K562 (cell line): ENCODE measurements around the gene PLD1. TPM values are rescaled to one million over a fixed set of nuclear protein-coding genes. Genes with fewer than 3 reads are reported as not detected.

ENCODE experiments used
- CEBPB ChIP-seq: fragments of 450-650 bp; IDR thresholded peaks from 2 replicates; pipeline ENCODE4 v1.6.1; 2016; ENCODE audit warnings: missing genetic modification characterization, missing compliant biosample characterization
- CHD7 ChIP-seq: fragments of 200-600 bp; sonication (generic); IDR thresholded peaks from one replicate; pipeline ENCODE4 v1.6.1; 2012; ENCODE audit warnings: mild to moderate bottlenecking, low read depth, low read length, inconsistent platforms
- FOXM1 ChIP-seq, 2 experiments: fragments of 450-650 bp in 1 of 2; sonication (generic) in 1 of 2; formaldehyde crosslinking in 1 of 2; IDR thresholded peaks; 2 replicates each; pipeline versions ENCODE4 v1.6.1 to v1.9.0; 2017 to 2022; ENCODE audit warnings: low read depth in 2 of 2, mild to moderate bottlenecking in 2 of 2, missing genetic modification reagents in 1 of 2, moderate library complexity in 1 of 2
- HMG20B ChIP-seq: fragments of 250-450 bp; sonication (Bioruptor Pico); IDR thresholded peaks from 2 replicates; pipeline ENCODE4 v1.5.0; 2021; ENCODE audit warnings: mild to moderate bottlenecking
- KDM1A ChIP-seq, 2 experiments: fragments of 450-650 bp; IDR thresholded peaks; 2 replicates each; pipeline ENCODE4 v1.6.1; 2016; ENCODE audit warnings: mild to moderate bottlenecking in 2 of 2
- MBD2 ChIP-seq: sonication (generic); IDR thresholded peaks from 2 replicates; pipeline ENCODE4 v1.6.1; 2016; ENCODE audit warnings: low read depth, borderline replicate concordance
- NR2C2 ChIP-seq, 2 experiments: fragments of 200-800 bp in 1 of 2; sonication (Bioruptor generic) in 1 of 2; sonication (generic) in 1 of 2; formaldehyde crosslinking in 1 of 2; IDR thresholded peaks; 2 replicates each; pipeline versions ENCODE4 v1.6.1 to v1.8.0; 2016 to 2022; ENCODE audit warnings: mild to moderate bottlenecking in 1 of 2, missing compliant biosample characterization in 1 of 2, missing genetic modification characterization in 1 of 2, missing genetic modification reagents in 1 of 2
- PRPF4 ChIP-seq: fragments of 200-400 bp; formaldehyde crosslinking; IDR thresholded peaks from one replicate; pipeline ENCODE4 v1.6.1; 2017; ENCODE audit warnings: low read length, low read depth, mild to moderate bottlenecking; ENCODE audit not compliant: insufficient read depth, poor library complexity, severe bottlenecking
- RBM15 ChIP-seq: fragments of 200-400 bp; formaldehyde crosslinking; IDR thresholded peaks from 2 replicates; pipeline ENCODE4 v1.6.1; 2018; ENCODE audit warnings: mild to moderate bottlenecking, low read length, moderate library complexity; ENCODE audit not compliant: insufficient read depth
- ZNF165 ChIP-seq: fragments of 250-450 bp; sonication (Bioruptor Pico); IDR thresholded peaks from 2 replicates; pipeline ENCODE4 v1.4.0; 2020; ENCODE audit warnings: borderline replicate concordance
- ZNF174 ChIP-seq: fragments of 250-450 bp; sonication (Bioruptor Pico); IDR thresholded peaks from 2 replicates; pipeline ENCODE4 v1.4.0; 2020; ENCODE audit warnings: mild to moderate bottlenecking
- ZNF354B ChIP-seq: fragments of 250-450 bp; sonication (Bioruptor Pico); IDR thresholded peaks from 2 replicates; pipeline ENCODE4 v1.4.0; 2020
- ZNF639 ChIP-seq, 2 experiments: fragments of 200-800 bp in 1 of 2; sonication (Bioruptor generic) in 1 of 2; sonication (generic) in 1 of 2; formaldehyde crosslinking in 1 of 2; IDR thresholded peaks in 1 of 2; conservative IDR thresholded peaks in 1 of 2; 2 replicates each; pipeline versions ENCODE4 v1.5.0 to v1.6.1; 2016 to 2020; ENCODE audit warnings: missing compliant biosample characterization in 1 of 2, missing genetic modification characterization in 1 of 2, missing genetic modification reagents in 1 of 2
- polyA plus RNA-seq, 8 experiments: library from polyadenylated mRNA; depleted of rRNA in 4 of 8; stranded (reverse) in 5 of 8; unstranded in 3 of 8; fragments of >200 nt; fragmentation: Nextera tagmentation in 2 of 8; fragmentation: Illumina TruSeq in 1 of 8; extraction: Ambion mirVana in 2 of 8; extraction: Trizol in 1 of 8; gene quantifications; 2 replicates each; pipeline versions ENCODE4 v1.2.1 to v1.2.3, GENCODE V29; 2011 to 2014; ENCODE audit warnings: inconsistent platforms in 1 of 8, missing spikeins in 1 of 8
- total RNA-seq, 7 experiments: library from RNA; depleted of rRNA in 6 of 7; stranded (reverse); fragments of >200 nt in 6 of 7; fragmentation: Illumina TruSeq in 2 of 7; extraction: Trizol in 2 of 7; gene quantifications; 2 replicates each; pipeline versions ENCODE4 v1.2.1 to v1.2.3, GENCODE V29; 2011 to 2021; ENCODE audit warnings: low replicate concordance in 1 of 7

The PLD1 gene
- total and polyA plus RNA-seq, 9 of the 15 experiments (the other 6 are each of a cell fraction or from before 2014, with no cell fraction given) = 8.4 to 26.1 (median 18.6) TPM

GRCh38 chr3:171813897-171814460, 3.7 kb upstream of the PLD1 start (continued):
- TF ChIP-seq ZNF639 (CRISPR knock-in tag; conservative IDR thresholded peaks at IDR 0.05 in 1 of 2, IDR thresholded peaks at IDR 0.05 in 1 of 2) (no peak), MBD2 (no peak), KDM1A (IDR thresholded peaks at IDR 0.05) (peak; percentile 68 to 83), RBM15 (no peak), ZNF354B (CRISPR knock-in tag) (peak; percentile 58), ZNF174 (CRISPR knock-in tag) (no peak), ZNF165 (no peak), CHD7 (no peak), NR2C2 (CRISPR knock-in tag; IDR thresholded peaks at IDR 0.05) (no peak), NR2C2 (tag; IDR thresholded peaks at IDR 0.05) (peak; percentile 51), FOXM1 (IDR thresholded peaks at IDR 0.05; ENCODE audit: low read depth) (peak; percentile 80), FOXM1 (CRISPR knock-in tag; IDR thresholded peaks at IDR 0.05; ENCODE audit: low read depth) (no peak), CEBPB (peak; percentile 65), HMG20B (no peak), PRPF4 (no peak)
